Suppressor macrophage treated with lipopolysaccharide for 1 hour (primary cell): Measurements from ENCODE around the gene HOXA3.

Source experiments
- DNase-seq, 3 donors: peaks; one replicate each; pipeline ENCODE4 v3.0.0-alpha.2; 2020 to 2022

HOXA3 gene

GRCh38 chr7:27101171-27101956, 51.0 kb downstream of the HOXA3 start:
- peak; percentile 42 to 62 (median 62) for DNase-seq

GRCh38 chr7:27100694-27101170, 51.7 kb downstream of the HOXA3 start:
- no peak for DNase-seq

GRCh38 chr7:27099453-27100370, 52.7 kb downstream of the HOXA3 start:
- no peak for DNase-seq

GRCh38 chr7:27098578-27099451, 53.6 kb downstream of the HOXA3 start:
- DNase-seq: peak; percentile 24 to 46 (median 26)

- DNase-seq: peak; percentile 31 to 53 (median 53)
These were observed 54.5 kb downstream of the HOXA3 start for GRCh38 chr7:27097686-27098577.

- peak; percentile 88 to 90 (median 89) for DNase-seq
These were observed 55.4 kb downstream of the HOXA3 start for GRCh38 chr7:27096768-27097514.

- DNase-seq: peak; percentile 92 to 93 (median 93)
These were observed 56.3 kb downstream of the HOXA3 start, which contains the start of gene HOXA1 for GRCh38 chr7:27095897-27096767. HOXA1 (minus strand) TSS chr7:27096000; CDS start chr7:27095912, 88 bp downstream.

GRCh38 chr7:27095050-27095896, 57.1 kb downstream of the HOXA3 start:
- peak; percentile 17 to 34 (median 32) for DNase-seq

GRCh38 chr7:27094304-27095049, 57.9 kb downstream of the HOXA3 start:
- DNase-seq: no peak

GRCh38 chr7:27093184-27093895, 59.0 kb downstream of the HOXA3 start:
- DNase-seq: no peak

GRCh38 chr7:27092819-27093110, 59.6 kb downstream of the HOXA3 start:
- no peak for DNase-seq

GRCh38 chr7:27091941-27092818, 60.2 kb downstream of the HOXA3 start:
- no peak for DNase-seq

- DNase-seq: no peak
These were observed 61.3 kb downstream of the HOXA3 start for GRCh38 chr7:27091105-27091504.

GRCh38 chr7:27088002-27088922, 64.1 kb downstream of the HOXA3 start:
- peak in 2 of 3 donors; percentile 21 to 32 for DNase-seq

- DNase-seq: no peak
These were observed 68.7 kb downstream of the HOXA3 start for GRCh38 chr7:27083646-27084045.
